Gastroesophageal sphincter (tissue), 4 donors: Measurements from ENCODE around the gene CCDC186. TPM values are rescaled to one million over a fixed set of nuclear protein-coding genes. Genes with fewer than 3 reads are reported as not detected.
"Not testable (repeated sequence)": the region's sequence is repeated elsewhere in the genome, so short reads cannot be mapped to it uniquely, and the experiment has no call there.

Experiments used
- ATAC-seq: fragments of 150-250 bp; one replicate; pipeline ENCODE4 v1.9.1; 2016; ENCODE audit warnings: mild to moderate bottlenecking, moderate library complexity
- H3K27ac ChIP-seq, 4 donors: fragments of 200-600 bp; sonication (generic) in 3 of 4; 1 replicate in 3 of 4; 2 replicates in 1 of 4; pipeline ENCODE4 v1.5.1; 2016 to 2019
- H3K27me3 ChIP-seq: fragments of 200-600 bp; sonication (generic); one replicate; pipeline ENCODE4 v1.5.1; 2019
- H3K36me3 ChIP-seq, 2 donors: fragments of 200-600 bp; sonication (generic); one replicate each; pipeline ENCODE4 v1.5.1; 2019; ENCODE audit warnings: control low read depth in 1 of 2
- H3K4me1 ChIP-seq, 3 donors: fragments of 200-600 bp; sonication (generic); 1 replicate in 2 of 3; 2 replicates in 1 of 3; pipeline ENCODE4 v1.5.1; 2016 to 2019; ENCODE audit warnings: control low read depth in 2 of 3
- H3K4me3 ChIP-seq, 2 donors: fragments of 200-600 bp; sonication (generic); one replicate each; pipeline ENCODE4 v1.5.1; 2019; ENCODE audit warnings: mild to moderate bottlenecking in 1 of 2, moderate library complexity in 1 of 2
- H3K9me3 ChIP-seq, 3 donors: fragments of 200-600 bp; sonication (generic); one replicate each; pipeline ENCODE4 v1.5.1; 2017 to 2019; ENCODE audit warnings: control low read depth in 2 of 3
- CTCF ChIP-seq, 4 experiments: fragments of 200-600 bp in 2 of 4; fragments of 450-650 bp in 2 of 4; sonication (generic) in 1 of 4; IDR thresholded peaks; one replicate each; pipeline ENCODE4 v1.5.1; 2017 to 2019; ENCODE audit warnings: antibody characterized with exemption in 4 of 4, mild to moderate bottlenecking in 2 of 4, moderate library complexity in 2 of 4
- EP300 ChIP-seq: sonication (generic); formaldehyde crosslinking; IDR thresholded peaks from one replicate; pipeline ENCODE4 v1.6.1; 2017; ENCODE audit warnings: antibody characterized with exemption, mild to moderate bottlenecking
- POLR2A ChIP-seq, 2 donors: fragments of 450-650 bp; IDR thresholded peaks; one replicate each; pipeline ENCODE4 v1.6.1; 2017; ENCODE audit warnings: antibody characterized with exemption in 2 of 2, mild to moderate bottlenecking in 2 of 2, moderate library complexity in 1 of 2
- POLR2AphosphoS5 ChIP-seq: sonication (generic); formaldehyde crosslinking; IDR thresholded peaks from one replicate; pipeline ENCODE4 v1.6.1; 2017; ENCODE audit warnings: antibody characterized with exemption
- WGBS, 2 donors: methylation state at CpG; one replicate each; pipeline ENCODE4 v1.1.5; 2018; ENCODE audit warnings: low coverage in 1 of 2; 5-methylcytosine and 5-hydroxymethylcytosine counted together
- total RNA-seq, 4 donors: library from RNA; depleted of rRNA; stranded (reverse); fragments of >200 nt; gene quantifications; one replicate each; pipeline ENCODE4 v1.1.0, GENCODE V29; 2016

The CCDC186 gene
- total RNA-seq, 4 donors from 2014 or later: 15.8 to 24.7 (median 20.4) TPM

- TF ChIP-seq CTCF (IDR thresholded peaks at IDR 0.05): no peak
- Histone ChIP-seq H3K36me3 (peaks cover 4 to 88% of the 10 kb centered on the region in 2 donors), H3K4me3 (no peak overlapping the region), H3K27me3 (no peaks in the 10 kb centered on the region), H3K27ac (no peak overlapping the region), H3K4me1 (no peaks in the 10 kb centered on the region), H3K9me3 (no peaks in the 10 kb centered on the region)
- WGBS, 2 donors: 100% methylated on average over 1 of the region's 1 CpG
- no peak for ATAC-seq
Measured at GRCh38 chr10:114151892-114152291, 22.1 kb downstream of the CCDC186 start.

- peaks cover 4 to 89% of the 10 kb centered on the region in 2 donors for H3K36me3 ChIP-seq
- WGBS, 2 donors: 63 to 82% methylated on average over 2 of the region's 2 CpGs
- no peak overlapping the region for H3K27ac ChIP-seq
- no peaks in the 10 kb centered on the region for H3K9me3 ChIP-seq
- H3K4me3 ChIP-seq: no peak overlapping the region
- no peaks in the 10 kb centered on the region for H3K27me3 ChIP-seq
- TF ChIP-seq EP300 (no peak), CTCF (IDR thresholded peaks at IDR 0.05) (no peak), POLR2A (IDR thresholded peaks at IDR 0.05) (no peak), POLR2AphosphoS5 (no peak)
- no peak for ATAC-seq
- H3K4me1 ChIP-seq: no peaks in the 10 kb centered on the region
Measured at GRCh38 chr10:114151486-114151885, 22.5 kb downstream of the CCDC186 start.

GRCh38 chr10:114149476-114149875, 24.5 kb downstream of the CCDC186 start:
- WGBS, 2 donors: 91 to 100% methylated on average over 2 to 3 of the region's 3 CpGs
- H3K36me3 ChIP-seq: peaks cover 4 to 84% of the 10 kb centered on the region in 2 donors
- H3K9me3 ChIP-seq, H3K27me3 ChIP-seq, ATAC-seq, H3K27ac ChIP-seq, H3K4me3 ChIP-seq, H3K4me1 ChIP-seq: not testable (repeated sequence)

- Histone ChIP-seq H3K9me3 (no peaks in the 10 kb centered on the region), H3K27ac (no peak overlapping the region), H3K4me1 (no peaks in the 10 kb centered on the region), H3K4me3 (no peak overlapping the region), H3K36me3 (peaks cover 0 to 73% of the 10 kb centered on the region in 2 donors), H3K27me3 (no peaks in the 10 kb centered on the region)
- TF ChIP-seq POLR2AphosphoS5 (no peak), CTCF (IDR thresholded peaks at IDR 0.05) (no peak), POLR2A (IDR thresholded peaks at IDR 0.05) (no peak), EP300 (no peak)
- 86 to 100% methylated on average over 1 of the region's 1 CpG for WGBS, 2 donors
- ATAC-seq: no peak
Measured at GRCh38 chr10:114143160-114143559, 30.8 kb downstream of the CCDC186 start.

- Histone ChIP-seq H3K27ac (no peak overlapping the region), H3K4me1 (no peaks in the 10 kb centered on the region), H3K9me3 (no peaks in the 10 kb centered on the region), H3K27me3 (no peaks in the 10 kb centered on the region), H3K36me3 (peaks cover 0 to 68% of the 10 kb centered on the region in 2 donors), H3K4me3 (no peak overlapping the region)
- 69 to 76% methylated on average over 3 of the region's 3 CpGs for WGBS, 2 donors
- TF ChIP-seq POLR2A (IDR thresholded peaks at IDR 0.05): no peak
- no peak for TF ChIP-seq CTCF (IDR thresholded peaks at IDR 0.05)
- TF ChIP-seq EP300: no peak
- TF ChIP-seq POLR2AphosphoS5: no peak
- no peak for ATAC-seq
Measured at GRCh38 chr10:114142018-114142417, 32.0 kb downstream of the CCDC186 start.

- H3K27me3 ChIP-seq: not testable (repeated sequence)
- H3K36me3 ChIP-seq: peaks cover 0 to 72% of the 10 kb centered on the region in 2 donors
- 89 to 91% methylated on average over 2 of the region's 2 CpGs for WGBS, 2 donors
Measured at GRCh38 chr10:114140827-114141226, 33.2 kb downstream of the CCDC186 start.

More at GRCh38 chr10:114140827-114141226, 33.2 kb downstream of the CCDC186 start:
- not testable (repeated sequence) for H3K4me1 ChIP-seq, ATAC-seq, H3K4me3 ChIP-seq, H3K9me3 ChIP-seq, H3K27ac ChIP-seq
